GM19463 (cell line): ENCODE results near the gene NKX6-2.

ENCODE experiments used
- ATAC-seq: cut with Tn5 transposase; IDR thresholded peaks from one replicate; pipeline ENCODE4 v1.9.1; 2021; ENCODE audit warnings: mild to moderate bottlenecking, moderate library complexity; ENCODE audit not compliant: unreplicated experiment

Gene NKX6-2

GRCh38 chr10:132813560-132814468 is 27.9 kb upstream of the NKX6-2 start:
- no peak for ATAC-seq

DNA sequence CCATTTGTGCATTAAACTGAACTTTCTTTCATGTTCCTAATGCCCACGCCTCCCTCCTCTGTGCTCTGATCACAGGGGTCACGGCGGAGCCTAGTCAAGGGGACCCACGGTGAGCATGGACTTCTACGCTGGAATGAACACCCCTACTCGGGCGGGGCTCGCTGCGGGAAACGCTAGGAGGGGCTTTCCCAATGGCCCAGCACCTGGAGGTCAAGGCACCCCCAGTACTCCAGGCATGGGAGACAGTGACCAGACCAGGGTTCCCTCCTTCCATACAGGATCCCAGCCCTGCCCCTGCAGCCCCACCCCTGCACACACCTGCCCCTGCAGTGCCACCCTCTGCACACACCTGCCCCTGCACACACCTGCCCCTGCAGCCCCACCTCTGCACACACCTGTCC is 27.1 kb upstream of the NKX6-2 start:
- no peak for ATAC-seq

- no peak for ATAC-seq
Observed at GRCh38 chr10:132812520-132812919, 26.6 kb upstream of the NKX6-2 start.

DNA sequence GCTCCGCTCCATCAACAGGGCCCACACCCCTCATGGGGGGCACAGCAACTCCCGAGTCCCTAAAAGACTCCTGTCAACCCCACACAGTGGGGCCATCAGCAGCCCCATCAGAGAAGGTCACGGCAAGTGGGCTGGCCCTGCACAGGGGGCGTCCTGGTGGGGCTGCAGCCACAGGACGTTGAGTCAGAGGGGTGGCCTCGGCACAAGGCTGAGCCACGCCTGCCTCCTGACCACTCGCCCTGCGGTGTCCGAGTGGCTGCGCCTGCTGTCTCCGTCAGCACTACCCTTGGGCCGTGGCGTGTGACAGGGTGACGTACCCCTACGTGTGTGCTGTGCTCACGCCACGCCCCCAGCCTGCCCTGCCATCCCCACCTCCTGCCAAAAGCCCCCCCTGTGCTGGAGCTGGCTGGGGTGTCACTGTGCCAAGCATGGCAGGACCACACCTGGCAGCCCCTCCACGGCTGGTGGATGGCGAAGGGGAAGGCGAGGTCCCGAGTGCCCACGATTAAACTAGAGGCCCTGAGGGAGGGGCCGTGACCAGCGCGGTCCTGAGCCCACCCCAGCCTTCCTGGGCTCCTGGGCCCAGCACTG is 26.0 kb upstream of the NKX6-2 start:
- no peak for ATAC-seq

GRCh38 chr10:132810807-132811700 is 25.1 kb upstream of the NKX6-2 start:
- no peak for ATAC-seq

GRCh38 chr10:132810141-132810806 is 24.3 kb upstream of the NKX6-2 start:
- no peak for ATAC-seq

DNA sequence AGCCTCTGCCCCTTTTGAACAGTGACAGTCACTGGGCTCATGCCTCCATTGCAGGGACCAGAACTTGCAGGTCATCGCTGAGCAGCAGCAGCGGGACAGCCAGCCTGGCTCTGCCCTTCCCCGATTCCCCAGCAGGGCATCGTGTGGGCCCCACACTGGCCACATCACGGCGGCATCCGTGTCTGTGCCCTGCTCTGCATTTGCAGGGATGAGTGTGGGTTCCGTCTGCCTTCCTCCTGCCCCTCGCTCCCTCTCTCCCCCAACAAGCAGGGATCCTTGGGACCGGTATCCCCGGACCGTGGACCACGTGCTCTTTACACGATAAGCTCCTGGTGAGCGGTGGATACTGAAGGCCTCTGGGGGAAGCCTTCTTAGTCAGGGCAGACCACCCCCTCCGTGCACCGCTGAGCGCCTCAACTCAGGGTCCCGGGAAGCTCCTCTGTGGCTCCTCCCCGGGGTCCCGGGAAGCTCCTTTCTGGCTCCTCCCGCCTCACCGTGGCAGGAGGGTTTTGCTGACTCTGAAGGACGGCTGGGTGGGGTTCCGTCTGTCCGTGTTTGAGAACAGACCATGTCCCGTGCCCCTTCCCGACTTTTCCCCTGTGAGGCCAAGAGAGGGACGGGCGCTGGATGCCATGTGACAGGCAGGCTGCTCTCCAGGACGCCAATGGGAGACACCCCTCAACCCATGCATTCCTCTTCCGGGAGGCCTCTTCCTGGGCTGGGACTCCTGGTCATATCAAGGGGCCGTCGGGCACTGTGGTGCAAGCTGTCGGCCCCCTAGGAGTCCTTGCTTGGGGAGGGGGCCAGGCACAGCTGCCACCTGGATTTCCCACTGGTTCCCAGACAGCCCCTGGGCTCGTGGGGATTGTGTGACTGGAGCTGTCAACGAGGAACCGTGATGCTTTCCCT is 23.5 kb upstream of the NKX6-2 start:
- no peak for ATAC-seq

DNA sequence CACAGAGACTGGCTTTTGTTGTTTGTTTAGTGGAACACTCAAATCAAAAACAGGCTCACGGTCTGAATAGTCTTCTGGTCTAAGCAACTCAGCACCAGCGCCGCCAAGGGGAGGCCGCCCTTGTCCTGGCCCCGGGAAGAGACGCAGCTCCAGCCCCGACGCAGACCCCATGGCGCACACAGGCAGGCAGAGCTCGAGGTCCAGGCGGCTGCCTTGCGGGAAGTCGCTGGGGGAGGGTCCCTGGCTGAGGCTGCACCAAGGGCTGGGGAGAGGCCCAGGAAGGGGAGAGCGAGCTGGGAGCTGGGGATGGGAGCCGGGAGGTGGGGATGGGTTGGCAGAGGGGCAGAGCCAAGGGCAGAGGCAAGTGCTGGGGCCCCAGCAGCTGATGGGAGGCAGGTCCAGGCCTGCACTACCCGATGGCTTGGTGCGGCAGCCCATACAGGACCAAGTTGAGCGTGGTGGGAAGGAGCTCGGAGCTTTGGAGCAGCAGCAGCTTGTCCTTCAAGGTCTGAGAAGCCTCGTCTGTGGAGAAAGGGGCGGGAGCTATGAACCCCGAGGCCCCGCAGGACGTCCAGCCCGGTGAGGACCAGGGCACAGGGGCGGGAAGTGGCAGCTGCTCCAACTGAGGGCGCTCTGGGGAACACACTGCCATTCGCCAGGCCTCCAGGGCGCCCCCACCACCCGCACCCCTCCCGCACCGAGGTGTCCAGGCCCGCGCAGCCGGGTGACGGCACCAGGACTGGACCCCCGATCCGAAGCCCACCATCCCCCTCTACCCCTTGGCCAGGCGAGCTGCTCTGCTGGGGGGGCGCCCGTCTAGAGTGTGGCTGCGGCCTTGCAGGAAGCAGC is 22.7 kb upstream of the NKX6-2 start:
- ATAC-seq, result no peak

DNA sequence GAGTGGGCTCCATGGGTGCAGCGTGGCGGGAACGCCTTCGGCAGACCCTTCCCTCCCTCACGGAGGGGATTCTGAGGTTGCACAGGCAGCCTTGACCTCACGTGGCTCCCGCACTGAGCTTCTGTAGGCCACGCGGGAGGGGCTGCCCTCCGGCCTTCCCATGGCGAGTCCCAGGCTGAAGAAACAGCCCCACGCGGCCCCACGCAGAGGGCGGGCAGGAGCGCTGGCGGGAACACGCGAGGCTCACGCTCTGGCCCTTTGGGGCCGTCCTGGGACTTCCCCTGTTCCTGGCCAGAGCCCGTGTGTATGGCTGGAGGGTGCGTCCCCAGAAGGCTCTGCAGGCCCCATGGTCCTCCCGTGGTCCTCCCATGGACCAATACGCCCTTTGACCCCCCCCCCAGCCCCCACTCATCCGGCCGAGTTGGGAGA is 21.7 kb upstream of the NKX6-2 start:
- ATAC-seq, result no peak

DNA sequence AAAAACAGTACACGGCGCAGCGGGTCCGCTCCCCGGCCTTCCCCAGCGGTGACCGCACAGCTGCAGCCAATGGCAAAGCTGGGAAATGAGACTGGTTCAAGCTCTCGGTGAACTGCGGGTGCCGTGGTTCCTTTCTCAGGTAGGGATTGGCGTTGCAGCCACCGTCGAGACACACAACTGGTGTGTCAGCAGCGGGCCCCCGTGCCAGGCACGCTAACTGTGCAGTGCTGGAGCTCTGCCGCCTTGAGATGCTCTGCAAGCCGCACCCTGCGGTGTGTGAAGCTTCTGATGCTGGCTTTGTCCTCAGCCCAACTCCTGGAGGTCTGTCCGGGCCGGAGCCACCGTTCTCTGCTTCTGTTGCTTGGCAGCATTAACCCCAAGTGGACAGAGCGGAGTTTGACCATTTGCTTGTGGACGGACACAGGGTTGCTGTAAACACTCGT is 20.6 kb upstream of the NKX6-2 start:
- ATAC-seq, result no peak

GRCh38 chr10:132806110-132806509 is 20.2 kb upstream of the NKX6-2 start:
- ATAC-seq, result no peak

GRCh38 chr10:132805599-132805998 is 19.7 kb upstream of the NKX6-2 start:
- ATAC-seq, result no peak

GRCh38 chr10:132804785-132805426 is 19.0 kb upstream of the NKX6-2 start:
- no peak for ATAC-seq

- ATAC-seq, result no peak
Observed at GRCh38 chr10:132804287-132804686, 18.3 kb upstream of the NKX6-2 start.

GRCh38 chr10:132803416-132804210 is 17.7 kb upstream of the NKX6-2 start:
- no peak for ATAC-seq

GRCh38 chr10:132802694-132803320 is 16.9 kb upstream of the NKX6-2 start:
- no peak for ATAC-seq

- ATAC-seq, result no peak
Observed at GRCh38 chr10:132802048-132802447, 16.1 kb upstream of the NKX6-2 start.
